H9 (cell line): ENCODE measurements around the gene SPRR1A. TPM values are rescaled to one million over a fixed set of nuclear protein-coding genes. Genes with fewer than 3 reads are reported as not detected.

Source experiments
- DNase-seq: peaks from one replicate; pipeline ENCODE4 v3.0.0-alpha.2; 2017
- H2AFZ ChIP-seq: one replicate; pipeline ENCODE4 v1.6.1; 2013; ENCODE audit warnings: mild to moderate bottlenecking, low read length, control low read depth, moderate library complexity
- H2AK5ac ChIP-seq: 2 replicates; pipeline ENCODE4 v1.6.1; 2013; ENCODE audit warnings: low read length, control low read depth, mixed read lengths; ENCODE audit not compliant: insufficient read length
- H2BK120ac ChIP-seq: one replicate; pipeline ENCODE4 v1.6.1; 2013; ENCODE audit warnings: low read depth, mild to moderate bottlenecking, low read length, control low read depth, inconsistent platforms; ENCODE audit not compliant: poor library complexity, severe bottlenecking
- H2BK12ac ChIP-seq: 2 replicates; pipeline ENCODE4 v1.6.1; 2013; ENCODE audit warnings: low read length, control low read depth, mixed read lengths, low read depth; ENCODE audit not compliant: insufficient read length
- H2BK15ac ChIP-seq: 2 replicates; pipeline ENCODE4 v1.6.1; 2013; ENCODE audit warnings: low read depth, low read length, control low read depth
- H2BK20ac ChIP-seq: one replicate; pipeline ENCODE4 v1.6.1; 2013; ENCODE audit warnings: low read depth, mild to moderate bottlenecking, low read length, control low read depth, inconsistent platforms; ENCODE audit not compliant: poor library complexity, severe bottlenecking
- H2BK5ac ChIP-seq: 2 replicates; pipeline ENCODE4 v1.6.1; 2013; ENCODE audit warnings: low read length, control low read depth, mixed read lengths; ENCODE audit not compliant: insufficient read length
- H3K14ac ChIP-seq: 2 replicates; pipeline ENCODE4 v1.6.1; 2013; ENCODE audit warnings: low read length, control low read depth; ENCODE audit not compliant: insufficient read depth
- H3K18ac ChIP-seq: 2 replicates; pipeline ENCODE4 v1.6.1; 2013; ENCODE audit warnings: low read depth, mild to moderate bottlenecking, mixed read lengths, low read length, control low read depth; ENCODE audit not compliant: insufficient read length
- H3K23ac ChIP-seq: 2 replicates; pipeline ENCODE4 v1.6.1; 2013; ENCODE audit warnings: low read length, control low read depth, mixed read lengths, low read depth; ENCODE audit not compliant: insufficient read length
- H3K23me2 ChIP-seq: 2 replicates; pipeline ENCODE4 v1.6.1; 2013; ENCODE audit warnings: low read depth, mild to moderate bottlenecking, mixed read lengths, low read length, control low read depth; ENCODE audit not compliant: insufficient read length, poor library complexity, severe bottlenecking
- H3K27ac ChIP-seq: 2 replicates; pipeline ENCODE4 v1.5.1; 2013; ENCODE audit warnings: low read length, control low read depth, mixed read lengths, low read depth; ENCODE audit not compliant: insufficient read length
- H3K27me3 ChIP-seq: 2 replicates; pipeline ENCODE4 v1.6.1; 2013; ENCODE audit warnings: low read length, control low read depth, inconsistent platforms; ENCODE audit not compliant: insufficient read depth
- H3K4ac ChIP-seq: 2 replicates; pipeline ENCODE4 v1.6.1; 2013; ENCODE audit warnings: low read depth, mild to moderate bottlenecking, control low read depth, inconsistent platforms, low read length, moderate library complexity
- H3K4me1 ChIP-seq: 2 replicates; pipeline ENCODE4 v1.6.1; 2013; ENCODE audit warnings: low read length, control low read depth, inconsistent platforms; ENCODE audit not compliant: insufficient read depth
- H3K4me2 ChIP-seq: 2 replicates; pipeline ENCODE4 v1.6.1; 2013; ENCODE audit warnings: low read length, control low read depth, mixed read lengths; ENCODE audit not compliant: insufficient read length, insufficient read depth
- H3K56ac ChIP-seq: 2 replicates; pipeline ENCODE4 v1.6.1; 2013; ENCODE audit warnings: low read depth, mild to moderate bottlenecking, mixed read lengths, low read length, control low read depth; ENCODE audit not compliant: insufficient read length
- H3K79me1 ChIP-seq: 2 replicates; pipeline ENCODE4 v1.6.1; 2013; ENCODE audit warnings: low read depth, mild to moderate bottlenecking, moderate library complexity, low read length, control low read depth, inconsistent platforms; ENCODE audit not compliant: insufficient read depth, poor library complexity, severe bottlenecking
- H3K79me2 ChIP-seq: 2 replicates; pipeline ENCODE4 v1.6.1; 2013; ENCODE audit warnings: low read length, control low read depth, inconsistent platforms; ENCODE audit not compliant: insufficient read depth
- H3K9ac ChIP-seq: 2 replicates; pipeline ENCODE4 v1.6.1; 2013; ENCODE audit warnings: low read length, control low read depth, mixed read lengths; ENCODE audit not compliant: insufficient read length; ENCODE audit errors: extremely low read depth
- H3K9me3 ChIP-seq: one replicate; pipeline ENCODE4 v1.6.1; 2013; ENCODE audit warnings: low read depth, low read length, inconsistent platforms; ENCODE audit not compliant: control insufficient read depth
- H3T11ph ChIP-seq: one replicate; pipeline ENCODE4 v1.6.1; 2013; ENCODE audit warnings: mild to moderate bottlenecking, low read length, control low read depth, inconsistent platforms
- H4K20me1 ChIP-seq: one replicate; pipeline ENCODE4 v1.6.1; 2013; ENCODE audit not compliant: control insufficient read depth, insufficient read length, insufficient read depth
- H4K5ac ChIP-seq: 2 replicates; pipeline ENCODE4 v1.6.1; 2013; ENCODE audit warnings: low read depth, mild to moderate bottlenecking, mixed read lengths, low read length, control low read depth; ENCODE audit not compliant: insufficient read length
- H4K8ac ChIP-seq: replicated peaks from 2 replicates; pipeline ENCODE4 v1.6.1; 2013; ENCODE audit warnings: low read length, control low read depth, mixed read lengths, low read depth; ENCODE audit not compliant: insufficient read length
- H4K91ac ChIP-seq: 2 replicates; pipeline ENCODE4 v1.6.1; 2013; ENCODE audit warnings: low read depth, mild to moderate bottlenecking, moderate library complexity, mixed read lengths, low read length, control low read depth; ENCODE audit not compliant: insufficient read length
- H3K27ac Mint-ChIP-seq, 3 experiments: 2 replicates in 2 of 3; 3 replicates in 1 of 3; pipeline ENCODE4 v1.8.0; 2020 to 2021; ENCODE audit warnings: mixed read lengths in 3 of 3, mild to moderate bottlenecking in 1 of 3, moderate library complexity in 1 of 3
- H3K27me3 Mint-ChIP-seq: 2 replicates; pipeline ENCODE4 v1.8.0; 2021; ENCODE audit warnings: low read depth, mild to moderate bottlenecking, moderate library complexity, mixed read lengths
- H3K36me3 Mint-ChIP-seq, 3 experiments: 2 replicates in 2 of 3; 3 replicates in 1 of 3; pipeline ENCODE4 v1.8.0; 2020 to 2021; ENCODE audit warnings: low read depth in 3 of 3, mixed read lengths in 3 of 3; ENCODE audit not compliant: insufficient read depth in 1 of 3
- H3K4me1 Mint-ChIP-seq, 2 experiments: 2 replicates each; pipeline ENCODE4 v1.8.0; 2020; ENCODE audit warnings: mixed read lengths in 2 of 2
- H3K4me3 Mint-ChIP-seq, 2 experiments: 2 replicates in 1 of 2; 3 replicates in 1 of 2; pipeline ENCODE4 v1.8.0; 2020 to 2021; ENCODE audit warnings: mild to moderate bottlenecking in 2 of 2, mixed read lengths in 2 of 2, moderate library complexity in 1 of 2
- H3K9me3 Mint-ChIP-seq, 2 experiments: 2 replicates in 1 of 2; 3 replicates in 1 of 2; pipeline ENCODE4 v1.8.0; 2020; ENCODE audit warnings: mild to moderate bottlenecking in 2 of 2, mixed read lengths in 2 of 2, moderate library complexity in 1 of 2
- WGBS: extraction: QIAGEN DNeasy Blood & Tissue Kit; methylation state at CpG from one replicate; pipeline ENCODE4 v1.1.7; 2013; ENCODE audit warnings: missing lambda C conversion rate, low lambda C conversion rate, mixed read lengths; ENCODE audit not compliant: insufficient read length; ENCODE audit errors: extremely low coverage; 5-methylcytosine and 5-hydroxymethylcytosine counted together
- total RNA-seq: library from RNA; stranded (reverse); gene quantifications from 2 replicates; pipeline ENCODE4 v1.2.1, GENCODE V29; 2021
- TF ChIP-seq, protein P1 (sequence below): fragments of 200-600 bp; sonication (generic); conservative IDR thresholded peaks from 3 replicates; pipeline ENCODE4 v1.8.0; 2021; ENCODE audit warnings: antibody characterized with exemption, mild to moderate bottlenecking

SPRR1A gene
- total RNA-seq, 1 experiment from 2014 or later: not detected

DNA sequence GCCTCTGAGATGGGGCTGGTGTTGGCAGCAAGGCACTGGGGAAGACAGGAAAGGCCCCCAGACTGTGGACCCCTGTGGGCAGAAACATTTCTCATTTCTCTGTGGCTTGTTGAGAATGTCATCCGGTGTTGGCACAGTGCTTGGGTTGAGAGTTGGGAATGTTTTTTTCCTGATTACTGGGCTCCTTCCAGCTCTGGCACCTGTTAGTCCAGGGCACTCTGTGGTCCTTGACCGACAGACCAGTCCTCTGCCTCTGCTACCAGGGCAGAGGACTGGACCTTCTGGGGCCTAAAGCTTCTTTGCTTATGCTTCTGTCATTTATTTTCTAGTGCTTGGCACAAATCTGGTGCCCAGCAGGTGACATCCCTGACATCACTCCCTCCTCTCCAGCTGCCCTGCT lies 41.7 kb upstream of the SPRR1A start:
- Histone ChIP-seq H4K8ac (no peak overlapping the region), H3K23me2 (no peaks in the 10 kb centered on the region), H3K4ac (no peak overlapping the region), H3K4me1 (no peaks in the 10 kb centered on the region), H3T11ph (no peak overlapping the region), H2BK120ac (no peak overlapping the region), H3K4me2 (no peak overlapping the region), H2BK20ac (no peak overlapping the region), H3K79me1 (no peaks in the 10 kb centered on the region), H3K9me3 (no peaks in the 10 kb centered on the region), H3K14ac (no peak overlapping the region), H2BK12ac (no peak overlapping the region), H3K18ac (no peak overlapping the region), H4K20me1 (no peaks in the 10 kb centered on the region), H3K23ac (no peak overlapping the region), H4K5ac (no peak overlapping the region), H2AK5ac (no peak overlapping the region), H2BK5ac (no peak overlapping the region), H4K91ac (no peak overlapping the region), H2AFZ (no peak overlapping the region), H3K56ac (no peak overlapping the region), H3K27me3 (no peaks in the 10 kb centered on the region), H3K9ac (no peak overlapping the region), H3K79me2 (no peaks in the 10 kb centered on the region), H2BK15ac (no peak overlapping the region), H3K27ac (no peak overlapping the region)
- Mint-ChIP-seq H3K27ac (no peak overlapping the region), H3K4me3 (no peak overlapping the region), H3K36me3 (no peaks in the 10 kb centered on the region; a peak in 1 of 7 replicates), H3K9me3 (peaks cover 39 to 57% of the 10 kb centered on the region in 2 experiments), H3K27me3 (peaks cover 4% of the 10 kb centered on the region), H3K4me1 (no peaks in the 10 kb centered on the region)
- TF ChIP-seq, protein P1, sequence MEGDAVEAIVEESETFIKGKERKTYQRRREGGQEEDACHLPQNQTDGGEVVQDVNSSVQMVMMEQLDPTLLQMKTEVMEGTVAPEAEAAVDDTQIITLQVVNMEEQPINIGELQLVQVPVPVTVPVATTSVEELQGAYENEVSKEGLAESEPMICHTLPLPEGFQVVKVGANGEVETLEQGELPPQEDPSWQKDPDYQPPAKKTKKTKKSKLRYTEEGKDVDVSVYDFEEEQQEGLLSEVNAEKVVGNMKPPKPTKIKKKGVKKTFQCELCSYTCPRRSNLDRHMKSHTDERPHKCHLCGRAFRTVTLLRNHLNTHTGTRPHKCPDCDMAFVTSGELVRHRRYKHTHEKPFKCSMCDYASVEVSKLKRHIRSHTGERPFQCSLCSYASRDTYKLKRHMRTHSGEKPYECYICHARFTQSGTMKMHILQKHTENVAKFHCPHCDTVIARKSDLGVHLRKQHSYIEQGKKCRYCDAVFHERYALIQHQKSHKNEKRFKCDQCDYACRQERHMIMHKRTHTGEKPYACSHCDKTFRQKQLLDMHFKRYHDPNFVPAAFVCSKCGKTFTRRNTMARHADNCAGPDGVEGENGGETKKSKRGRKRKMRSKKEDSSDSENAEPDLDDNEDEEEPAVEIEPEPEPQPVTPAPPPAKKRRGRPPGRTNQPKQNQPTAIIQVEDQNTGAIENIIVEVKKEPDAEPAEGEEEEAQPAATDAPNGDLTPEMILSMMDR: no peak
- WGBS: no CpG with 5 or more reads among the region's 2 CpGs
- DNase-seq: no peak
